K562 (cell line): Measurements from ENCODE around the gene KIAA0513.

Source experiments
- EZH2 ChIP-seq: IDR thresholded peaks from 2 replicates; pipeline ENCODE4 v1.6.1; 2012; ENCODE audit warnings: low read depth, mild to moderate bottlenecking, inconsistent platforms, low read length, borderline replicate concordance
- GABPB2 ChIP-seq: fragments of 250-450 bp; sonication (Bioruptor Pico); conservative IDR thresholded peaks from 2 replicates; pipeline ENCODE4 v1.5.1; 2021; ENCODE audit warnings: mild to moderate bottlenecking
- LCOR ChIP-seq: sonication (generic); formaldehyde crosslinking; IDR thresholded peaks from 2 replicates; pipeline ENCODE4 v1.8.0; 2022; ENCODE audit warnings: mild to moderate bottlenecking, missing genetic modification reagents
- NR1H2 ChIP-seq: sonication (generic); formaldehyde crosslinking; IDR thresholded peaks from 2 replicates; pipeline ENCODE4 v1.4.0; 2020; ENCODE audit warnings: mild to moderate bottlenecking, missing genetic modification reagents
- POLR2A ChIP-seq: fragments of 450-650 bp; conservative IDR thresholded peaks from 2 replicates; pipeline ENCODE4 v1.6.1; 2016
- SMARCB1 ChIP-seq: IDR thresholded peaks from 2 replicates; pipeline ENCODE4 v1.6.1; 2011; ENCODE audit warnings: improper control_type of control experiment, low read depth; ENCODE audit not compliant: insufficient read length
- SMARCC2 ChIP-seq: fragments of 450-650 bp; IDR thresholded peaks from 2 replicates; pipeline ENCODE4 v1.6.1; 2017; ENCODE audit warnings: antibody characterized with exemption, moderate library complexity, mild to moderate bottlenecking, low read depth
- ZNF274 ChIP-seq: IDR thresholded peaks from 2 replicates; pipeline ENCODE4 v1.6.1; 2011; ENCODE audit warnings: low read depth, mild to moderate bottlenecking, low read length, moderate library complexity, borderline replicate concordance
- TF ChIP-seq, protein P1 (sequence below), 3 experiments: IDR thresholded peaks in 2 of 3; conservative IDR thresholded peaks in 1 of 3; 2 replicates each; pipeline ENCODE4 v1.5.1; 2011 to 2012; ENCODE audit warnings: low read length in 3 of 3, mild to moderate bottlenecking in 3 of 3, control low read depth in 2 of 3, improper control_type of control experiment in 1 of 3, inconsistent platforms in 1 of 3, low read depth in 1 of 3, mixed read lengths in 1 of 3, moderate library complexity in 1 of 3; ENCODE audit not compliant: insufficient read depth in 2 of 3
- TF ChIP-seq, protein P2 (sequence below): fragments of 450-650 bp; IDR thresholded peaks from 2 replicates; pipeline ENCODE4 v1.6.1; 2017; ENCODE audit warnings: antibody characterized with exemption, mild to moderate bottlenecking

DNA sequence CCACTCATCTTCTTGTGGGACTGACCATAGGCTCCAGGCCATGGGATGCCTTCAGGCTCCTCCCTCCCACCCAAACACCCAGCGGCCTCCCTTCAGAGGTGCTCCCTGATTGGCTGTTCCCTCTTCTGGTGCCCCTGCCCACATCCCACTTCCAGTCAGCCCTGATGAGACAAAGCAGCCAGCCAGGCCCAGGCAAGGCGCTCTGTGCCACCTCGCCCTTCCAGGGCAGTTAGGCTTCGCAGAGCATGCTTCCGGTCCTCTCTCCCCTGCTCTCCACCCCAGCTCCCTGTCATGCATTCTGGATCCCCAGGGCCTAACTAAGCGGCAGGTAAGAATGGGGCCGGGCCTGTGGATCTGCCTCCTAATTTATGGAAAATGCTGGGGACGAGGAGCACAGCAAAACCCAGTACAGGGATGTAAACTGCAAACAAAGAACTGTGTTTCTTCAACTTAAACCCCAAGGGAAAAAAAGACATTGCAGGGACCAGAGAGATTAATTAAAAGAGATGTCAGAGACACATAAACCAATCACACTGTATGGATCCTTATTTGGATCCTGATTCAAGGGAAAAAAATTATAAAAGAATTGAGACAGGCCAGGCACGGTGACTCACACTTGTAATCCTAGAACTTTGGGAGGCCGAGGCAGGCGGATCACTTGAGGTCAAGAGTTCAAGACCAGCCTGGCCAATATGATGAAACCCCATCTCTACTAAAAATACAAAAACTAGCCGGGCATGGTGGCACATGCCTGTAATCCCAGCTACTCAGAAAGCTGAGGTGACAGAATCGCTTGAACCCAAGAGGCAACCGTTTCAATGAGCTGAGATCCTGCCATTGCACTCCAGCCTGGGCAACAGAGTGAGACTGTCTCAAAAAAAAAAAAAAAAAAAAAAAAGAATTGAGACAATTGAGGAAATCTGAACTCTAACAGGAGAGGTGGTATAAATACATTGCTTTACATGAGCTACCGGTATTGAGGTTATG, 42.2 kb upstream of the KIAA0513 start:
- no peak for TF ChIP-seq EZH2
- no peak for TF ChIP-seq SMARCC2
- no peak for TF ChIP-seq GABPB2 (CRISPR knock-in tag)
- TF ChIP-seq LCOR (CRISPR knock-in tag): no peak
- TF ChIP-seq NR1H2 (CRISPR knock-in tag): no peak
- TF ChIP-seq ZNF274: no peak
- TF ChIP-seq POLR2A: no peak
- TF ChIP-seq, protein P1, sequence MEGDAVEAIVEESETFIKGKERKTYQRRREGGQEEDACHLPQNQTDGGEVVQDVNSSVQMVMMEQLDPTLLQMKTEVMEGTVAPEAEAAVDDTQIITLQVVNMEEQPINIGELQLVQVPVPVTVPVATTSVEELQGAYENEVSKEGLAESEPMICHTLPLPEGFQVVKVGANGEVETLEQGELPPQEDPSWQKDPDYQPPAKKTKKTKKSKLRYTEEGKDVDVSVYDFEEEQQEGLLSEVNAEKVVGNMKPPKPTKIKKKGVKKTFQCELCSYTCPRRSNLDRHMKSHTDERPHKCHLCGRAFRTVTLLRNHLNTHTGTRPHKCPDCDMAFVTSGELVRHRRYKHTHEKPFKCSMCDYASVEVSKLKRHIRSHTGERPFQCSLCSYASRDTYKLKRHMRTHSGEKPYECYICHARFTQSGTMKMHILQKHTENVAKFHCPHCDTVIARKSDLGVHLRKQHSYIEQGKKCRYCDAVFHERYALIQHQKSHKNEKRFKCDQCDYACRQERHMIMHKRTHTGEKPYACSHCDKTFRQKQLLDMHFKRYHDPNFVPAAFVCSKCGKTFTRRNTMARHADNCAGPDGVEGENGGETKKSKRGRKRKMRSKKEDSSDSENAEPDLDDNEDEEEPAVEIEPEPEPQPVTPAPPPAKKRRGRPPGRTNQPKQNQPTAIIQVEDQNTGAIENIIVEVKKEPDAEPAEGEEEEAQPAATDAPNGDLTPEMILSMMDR (IDR thresholded peaks at IDR 0.05 in 2 of 3, conservative IDR thresholded peaks at IDR 0.05 in 1 of 3; ENCODE audit: insufficient read depth in 2 of 3, low read depth in 1 of 3, low read length in 3 of 3): no peak
- no peak for TF ChIP-seq SMARCB1
- TF ChIP-seq, protein P2, sequence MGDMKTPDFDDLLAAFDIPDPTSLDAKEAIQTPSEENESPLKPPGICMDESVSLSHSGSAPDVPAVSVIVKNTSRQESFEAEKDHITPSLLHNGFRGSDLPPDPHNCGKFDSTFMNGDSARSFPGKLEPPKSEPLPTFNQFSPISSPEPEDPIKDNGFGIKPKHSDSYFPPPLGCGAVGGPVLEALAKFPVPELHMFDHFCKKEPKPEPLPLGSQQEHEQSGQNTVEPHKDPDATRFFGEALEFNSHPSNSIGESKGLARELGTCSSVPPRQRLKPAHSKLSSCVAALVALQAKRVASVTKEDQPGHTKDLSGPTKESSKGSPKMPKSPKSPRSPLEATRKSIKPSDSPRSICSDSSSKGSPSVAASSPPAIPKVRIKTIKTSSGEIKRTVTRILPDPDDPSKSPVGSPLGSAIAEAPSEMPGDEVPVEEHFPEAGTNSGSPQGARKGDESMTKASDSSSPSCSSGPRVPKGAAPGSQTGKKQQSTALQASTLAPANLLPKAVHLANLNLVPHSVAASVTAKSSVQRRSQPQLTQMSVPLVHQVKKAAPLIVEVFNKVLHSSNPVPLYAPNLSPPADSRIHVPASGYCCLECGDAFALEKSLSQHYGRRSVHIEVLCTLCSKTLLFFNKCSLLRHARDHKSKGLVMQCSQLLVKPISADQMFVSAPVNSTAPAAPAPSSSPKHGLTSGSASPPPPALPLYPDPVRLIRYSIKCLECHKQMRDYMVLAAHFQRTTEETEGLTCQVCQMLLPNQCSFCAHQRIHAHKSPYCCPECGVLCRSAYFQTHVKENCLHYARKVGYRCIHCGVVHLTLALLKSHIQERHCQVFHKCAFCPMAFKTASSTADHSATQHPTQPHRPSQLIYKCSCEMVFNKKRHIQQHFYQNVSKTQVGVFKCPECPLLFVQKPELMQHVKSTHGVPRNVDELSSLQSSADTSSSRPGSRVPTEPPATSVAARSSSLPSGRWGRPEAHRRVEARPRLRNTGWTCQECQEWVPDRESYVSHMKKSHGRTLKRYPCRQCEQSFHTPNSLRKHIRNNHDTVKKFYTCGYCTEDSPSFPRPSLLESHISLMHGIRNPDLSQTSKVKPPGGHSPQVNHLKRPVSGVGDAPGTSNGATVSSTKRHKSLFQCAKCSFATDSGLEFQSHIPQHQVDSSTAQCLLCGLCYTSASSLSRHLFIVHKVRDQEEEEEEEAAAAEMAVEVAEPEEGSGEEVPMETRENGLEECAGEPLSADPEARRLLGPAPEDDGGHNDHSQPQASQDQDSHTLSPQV: no peak
